Choroid plexus epithelial cell (primary cell): Measurements from ENCODE around the gene CHAC2.
"Not testable (repeated sequence)": the region's sequence is repeated elsewhere in the genome, so short reads cannot be mapped to it uniquely, and the experiment has no call there.

Experiments
- DNase-seq: peaks from one replicate; pipeline ENCODE4 v3.0.0-alpha.2; 2010; ENCODE audit warnings: low read depth
- H3K4me3 ChIP-seq: 2 replicates; pipeline ENCODE4 v1.5.1; 2011; ENCODE audit warnings: low read depth, mild to moderate bottlenecking, control low read depth, low read length, moderate library complexity
- TF ChIP-seq, protein P1 (sequence below): conservative IDR thresholded peaks from 2 replicates; pipeline ENCODE4 v1.5.1; 2011; ENCODE audit warnings: low read depth, mild to moderate bottlenecking, control low read depth, inconsistent platforms, low read length, moderate library complexity

CHAC2 gene

DNA sequence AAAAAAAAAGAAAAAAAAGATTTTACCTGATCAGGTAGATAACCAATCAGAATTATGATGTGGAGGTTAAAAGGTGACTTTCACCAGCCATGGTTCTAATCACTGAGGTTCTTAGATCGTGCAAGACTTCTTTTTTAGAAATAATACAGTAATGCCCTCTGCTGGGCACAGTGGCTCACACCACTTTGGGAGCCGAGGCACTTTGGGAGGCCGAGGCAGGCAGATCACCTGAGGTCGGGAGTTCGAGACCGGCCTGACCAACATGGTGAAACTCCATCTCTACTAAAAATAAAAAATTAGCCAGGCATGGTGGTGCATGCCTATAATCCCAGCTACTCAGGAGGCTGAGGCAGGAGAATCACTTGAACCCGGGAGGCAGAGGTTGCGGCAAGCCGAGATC lies 56.0 kb downstream of the CHAC2 start:
- not testable (repeated sequence) for DNase-seq, H3K4me3 ChIP-seq
- TF ChIP-seq, protein P1, sequence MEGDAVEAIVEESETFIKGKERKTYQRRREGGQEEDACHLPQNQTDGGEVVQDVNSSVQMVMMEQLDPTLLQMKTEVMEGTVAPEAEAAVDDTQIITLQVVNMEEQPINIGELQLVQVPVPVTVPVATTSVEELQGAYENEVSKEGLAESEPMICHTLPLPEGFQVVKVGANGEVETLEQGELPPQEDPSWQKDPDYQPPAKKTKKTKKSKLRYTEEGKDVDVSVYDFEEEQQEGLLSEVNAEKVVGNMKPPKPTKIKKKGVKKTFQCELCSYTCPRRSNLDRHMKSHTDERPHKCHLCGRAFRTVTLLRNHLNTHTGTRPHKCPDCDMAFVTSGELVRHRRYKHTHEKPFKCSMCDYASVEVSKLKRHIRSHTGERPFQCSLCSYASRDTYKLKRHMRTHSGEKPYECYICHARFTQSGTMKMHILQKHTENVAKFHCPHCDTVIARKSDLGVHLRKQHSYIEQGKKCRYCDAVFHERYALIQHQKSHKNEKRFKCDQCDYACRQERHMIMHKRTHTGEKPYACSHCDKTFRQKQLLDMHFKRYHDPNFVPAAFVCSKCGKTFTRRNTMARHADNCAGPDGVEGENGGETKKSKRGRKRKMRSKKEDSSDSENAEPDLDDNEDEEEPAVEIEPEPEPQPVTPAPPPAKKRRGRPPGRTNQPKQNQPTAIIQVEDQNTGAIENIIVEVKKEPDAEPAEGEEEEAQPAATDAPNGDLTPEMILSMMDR, result peak; percentile 23
